HG03135 (cell line): ENCODE measurements around the gene ADAMTS12.

Experiments
- ATAC-seq: cut with Tn5 transposase; IDR thresholded peaks from one replicate; pipeline ENCODE4 v1.9.1; 2021; ENCODE audit warnings: mild to moderate bottlenecking, moderate library complexity; ENCODE audit not compliant: unreplicated experiment

Gene ADAMTS12

DNA sequence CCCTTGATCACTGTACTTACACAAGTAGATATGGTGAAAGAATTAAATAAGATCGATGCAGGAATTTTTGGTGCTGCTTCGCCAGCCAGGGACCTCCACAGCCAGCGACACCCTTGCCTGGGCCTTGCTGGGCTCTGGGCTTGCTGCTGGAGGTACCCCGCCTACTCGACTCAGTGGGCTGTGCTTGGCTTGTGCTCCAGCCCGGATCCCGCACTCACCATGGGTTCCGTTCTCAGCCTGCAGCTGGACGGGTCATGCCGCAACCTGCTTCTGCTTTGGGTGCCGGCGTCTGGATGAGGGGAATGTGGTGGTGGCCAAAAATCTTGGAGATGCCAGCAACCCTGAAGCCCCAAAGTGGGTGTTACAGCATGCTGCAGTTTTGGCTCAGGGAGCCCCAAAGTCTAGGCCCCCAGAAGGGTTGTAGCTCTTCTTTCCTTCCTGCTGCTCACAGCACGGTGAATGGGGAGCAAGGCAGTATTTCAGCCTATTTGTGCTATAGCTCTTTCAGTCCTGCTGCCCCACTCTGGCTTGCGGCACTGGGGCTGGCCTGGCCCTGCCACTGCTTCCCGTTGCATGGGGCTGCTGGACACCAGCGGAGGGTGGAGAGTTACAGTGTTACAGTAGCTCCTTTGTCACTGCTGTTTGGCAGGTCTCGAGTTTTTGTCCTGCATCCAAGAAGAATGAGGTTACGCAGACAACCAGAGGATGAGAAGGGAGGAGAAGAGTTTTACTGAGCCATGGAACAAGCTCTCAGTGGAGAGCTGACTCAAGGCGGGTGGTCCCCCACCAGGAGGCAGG is 403.0 kb downstream of the ADAMTS12 start:
- no peak for ATAC-seq

- ATAC-seq, result no peak
Measured at GRCh38 chr5:33487236-33487635, 404.6 kb downstream of the ADAMTS12 start.

- no peak for ATAC-seq
Measured at GRCh38 chr5:33482335-33482734, 409.5 kb downstream of the ADAMTS12 start.

GRCh38 chr5:33480876-33481275 is 410.9 kb downstream of the ADAMTS12 start:
- no peak for ATAC-seq

DNA sequence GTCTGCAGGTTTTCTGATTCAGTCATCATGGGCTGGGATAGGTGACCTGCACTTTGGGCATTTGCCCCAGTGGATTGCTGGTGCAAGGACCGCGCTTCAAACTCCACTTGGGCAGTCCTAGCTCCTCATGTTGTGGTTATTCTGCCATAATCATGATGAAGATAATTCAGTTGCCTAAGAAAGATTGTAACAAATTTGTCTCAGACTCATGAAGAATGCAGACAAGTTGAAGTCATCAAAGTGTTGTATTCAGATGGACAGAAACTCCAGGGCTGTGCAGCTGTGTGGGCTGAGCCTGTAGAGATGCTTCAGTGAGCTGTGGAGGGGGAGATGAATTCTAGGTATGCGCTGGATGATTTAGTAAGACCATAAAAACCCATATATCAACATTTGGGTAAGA is 412.5 kb downstream of the ADAMTS12 start:
- ATAC-seq, result no peak

GRCh38 chr5:33477816-33478215 is 414.0 kb downstream of the ADAMTS12 start:
- no peak for ATAC-seq

GRCh38 chr5:33476992-33477391 is 414.8 kb downstream of the ADAMTS12 start:
- ATAC-seq, result no peak

- ATAC-seq, result no peak
Measured at GRCh38 chr5:33475706-33476105, 416.1 kb downstream of the ADAMTS12 start.

- ATAC-seq, result no peak
Measured at GRCh38 chr5:33474931-33475499, 416.8 kb downstream of the ADAMTS12 start.

GRCh38 chr5:33474004-33474403 is 417.8 kb downstream of the ADAMTS12 start:
- ATAC-seq, result no peak
